Panc1 (cell line): Measurements from ENCODE around the gene TRPC4AP. TPM values are rescaled to one million over a fixed set of nuclear protein-coding genes. Genes with fewer than 3 reads are reported as not detected.

Experiments used
- ATAC-seq: fragments of 200-7000 bp; cut with Tn5 transposase; 2 replicates; pipeline ENCODE4 v1.9.1; 2020; ENCODE audit warnings: mild to moderate bottlenecking, moderate library complexity
- BruUV-seq: library from RNA; stranded (reverse); fragments of 400-500 nt; replicated peaks from 2 replicates; lab custom pipeline; 2021; lab: Mats Ljungman, UMichigan
- CTCF ChIA-PET: fragments of 300-600 bp; sonication (Branson Sonifier 250); formaldehyde crosslinking; loops from one replicate; lab custom pipeline; 2022; ENCODE audit warnings: antibody characterized with exemption; lab: Charles Lee
- POLR2A ChIA-PET: fragments of 300-600 bp; sonication (Branson Sonifier 250); formaldehyde crosslinking; loops from one replicate; lab custom pipeline; 2022; ENCODE audit warnings: antibody characterized with exemption; lab: Charles Lee
- DNase-seq: peaks from one replicate; pipeline ENCODE4 v3.0.0-alpha.2; 2010; ENCODE audit warnings: low read depth, low spot score
- H3K27ac ChIP-seq: 2 replicates; pipeline ENCODE4 v1.5.1; 2011; ENCODE audit warnings: mild to moderate bottlenecking, low read length, inconsistent platforms
- H3K27me3 ChIP-seq: fragments of 200-500 bp; sonication (Bioruptor generic); 2 replicates; pipeline ENCODE4 v1.6.0; 2014; ENCODE audit warnings: low read length, inconsistent platforms; ENCODE audit not compliant: control insufficient read depth, insufficient read depth
- H3K36me3 ChIP-seq: fragments of 200-500 bp; sonication (Bioruptor generic); 2 replicates; pipeline ENCODE4 v1.5.1; 2014; ENCODE audit warnings: inconsistent platforms, mild to moderate bottlenecking, low read length, moderate library complexity; ENCODE audit not compliant: control insufficient read depth, insufficient read depth
- H3K4me1 ChIP-seq: 2 replicates; pipeline ENCODE4 v1.5.1; 2011; ENCODE audit warnings: inconsistent platforms, mild to moderate bottlenecking, low read length, moderate library complexity; ENCODE audit not compliant: control insufficient read depth, insufficient read depth
- H3K4me3 ChIP-seq, 2 experiments: 2 replicates each; pipeline ENCODE4 v1.5.1; 2011 to 2012; ENCODE audit warnings: low read depth in 2 of 2, low read length in 2 of 2, mild to moderate bottlenecking in 2 of 2, inconsistent platforms in 1 of 2, moderate library complexity in 1 of 2
- H3K9me3 ChIP-seq: fragments of 200-500 bp; sonication (Bioruptor generic); 2 replicates; pipeline ENCODE4 v1.5.1; 2014; ENCODE audit warnings: low read depth, mild to moderate bottlenecking, inconsistent platforms, low read length, moderate library complexity; ENCODE audit not compliant: control insufficient read depth, insufficient read depth
- CTCF ChIP-seq: fragments of 450-650 bp; IDR thresholded peaks from 2 replicates; pipeline ENCODE4 v1.5.1; 2017; ENCODE audit warnings: mild to moderate bottlenecking
- POLR2AphosphoS5 ChIP-seq: IDR thresholded peaks from 2 replicates; pipeline ENCODE4 v1.6.1; 2012; ENCODE audit warnings: mild to moderate bottlenecking, low read depth, low read length, moderate library complexity
- REST ChIP-seq, 2 experiments: IDR thresholded peaks; 2 replicates each; pipeline ENCODE4 v1.6.1; 2011 to 2012; ENCODE audit warnings: low read depth in 2 of 2, control low read depth in 1 of 2, low read length in 1 of 2, mild to moderate bottlenecking in 1 of 2, moderate library complexity in 1 of 2; ENCODE audit not compliant: insufficient read depth in 1 of 2
- SIN3A ChIP-seq: IDR thresholded peaks from 2 replicates; pipeline ENCODE4 v1.6.1; 2012; ENCODE audit warnings: low read depth, mild to moderate bottlenecking, low read length, moderate library complexity, borderline replicate concordance; ENCODE audit not compliant: insufficient read depth
- TCF7L2 ChIP-seq: IDR thresholded peaks from 2 replicates; pipeline ENCODE4 v1.6.1; 2011; ENCODE audit warnings: mild to moderate bottlenecking, low read depth, low read length, inconsistent platforms
- in situ Hi-C: cut with HindIII; loops from 2 replicates; pipeline ENCODE4 v1.10.0; 2016; ENCODE audit warnings: low sequenced_read_pairs, low pct_unique_long_range_greater_than_20kb
- intact Hi-C: fragments of 100-400 bp; cut with micrococcal nuclease; formaldehyde crosslinking; loops from one replicate; pipeline ENCODE4 v1.10.0; 2022; ENCODE audit not compliant: unreplicated experiment
- total RNA-seq: library from RNA; stranded (reverse); gene quantifications from one replicate; pipeline ENCODE4 v1.2.1, GENCODE V29; 2021; ENCODE audit not compliant: unreplicated experiment

Gene TRPC4AP
- total RNA-seq, 1 experiment from 2014 or later = 48.4 TPM

- H3K4me3 ChIP-seq = no peak overlapping the region
- TF ChIP-seq TCF7L2 (no peak), POLR2AphosphoS5 (no peak), REST (IDR thresholded peaks at IDR 0.05; ENCODE audit: insufficient read depth in 1 of 2, low read depth in 2 of 2, low read length in 1 of 2) (no peak), CTCF (no peak), SIN3A (no peak)
- in situ Hi-C loops = no loop called here
- no peaks in the 10 kb centered on the region for H3K27me3 ChIP-seq
- BruUV-seq = no TSS peak
- ChIA-PET POLR2A (no interaction called here), CTCF (no interaction called here)
- no peak overlapping the region for H3K27ac ChIP-seq
- H3K36me3 ChIP-seq = peaks cover 9% of the 10 kb centered on the region; the same call in 1 of the 2 replicates
- ATAC-seq (no peak), DNase-seq (no peak)
- H3K9me3 ChIP-seq = no peaks in the 10 kb centered on the region
- intact Hi-C loops = no loop called here
- no peaks in the 10 kb centered on the region for H3K4me1 ChIP-seq
Observed at GRCh38 chr20:35004051-35004725, 88.4 kb downstream of the TRPC4AP start.

GRCh38 chr20:35003211-35004031 lies 89.2 kb downstream of the TRPC4AP start:
- Histone ChIP-seq H3K9me3 (no peaks in the 10 kb centered on the region), H3K27me3 (no peaks in the 10 kb centered on the region), H3K36me3 (peaks cover 9% of the 10 kb centered on the region; the same call in 1 of the 2 replicates), H3K27ac (no peak overlapping the region), H3K4me3 (no peak overlapping the region), H3K4me1 (no peaks in the 10 kb centered on the region)
- CTCF ChIA-PET = no interaction called here
- ATAC-seq = no peak
- in situ Hi-C loops = no loop called here
- intact Hi-C loops = no loop called here
- TF ChIP-seq SIN3A = no peak
- TF ChIP-seq TCF7L2 = no peak
- no peak for TF ChIP-seq POLR2AphosphoS5
- TF ChIP-seq REST (IDR thresholded peaks at IDR 0.05; ENCODE audit: insufficient read depth in 1 of 2, low read depth in 2 of 2, low read length in 1 of 2) = no peak
- no peak for TF ChIP-seq CTCF
- BruUV-seq = no TSS peak
- POLR2A ChIA-PET = no interaction called here
- no peak for DNase-seq
